K562 (cell line): ENCODE results near the gene CALML3. TPM values are rescaled to one million over a fixed set of nuclear protein-coding genes. Genes with fewer than 3 reads are reported as not detected.

ENCODE experiments used
- ATAC-seq: fragments of 200-7000 bp; cut with Tn5 transposase; 3 replicates; pipeline ENCODE4 v1.9.1; 2020; ENCODE audit warnings: moderate library complexity
- BruUV-seq: library from RNA; stranded (reverse); fragments of 400-500 nt; replicated peaks from 2 replicates; lab custom pipeline; 2021; lab: Mats Ljungman, UMichigan
- CTCF ChIA-PET: fragments of 300-600 bp; formaldehyde crosslinking; extraction: SDS; loops from one replicate; lab custom pipeline; 2021; ENCODE audit warnings: low intra/inter-chr PET ratio; lab: Yijun Ruan, JAX
- POLR2A ChIA-PET: fragments of 300-600, 350-650 bp; sonication (Branson Sonifier 250); formaldehyde crosslinking; extraction: SDS; loops from one replicate; lab custom pipeline; 2021; ENCODE audit warnings: antibody characterized with exemption, inconsistent platforms; lab: Yijun Ruan, JAX
- DNase-seq, 4 experiments: peaks; one replicate each; pipeline versions ENCODE4 v3.0.0 to v3.0.0-alpha.2; 2011 to 2018; ENCODE audit warnings: low spot score in 3 of 4, mixed read lengths in 3 of 4; ENCODE audit errors: extremely low read depth in 1 of 4
- FAIRE-seq: peaks from 2 replicates; lab custom pipeline; 2011; peaks lifted over from hg19 to GRCh38; lab: Jason Lieb, UNC
- H2AFZ ChIP-seq: 2 replicates; pipeline ENCODE4 v1.6.0; 2011; ENCODE audit warnings: low read depth, low read length, control low read depth, inconsistent platforms
- H3K27ac ChIP-seq: fragments of 200-600 bp; 3 replicates; pipeline ENCODE4 v1.8.0; 2011; ENCODE audit warnings: low read depth, mild to moderate bottlenecking, control low read depth, inconsistent platforms, low read length, moderate library complexity, mixed read lengths; ENCODE audit errors: extremely low read depth
- H3K27me3 ChIP-seq, 2 experiments: fragments of 300-600 bp in 1 of 2; 2 replicates in 1 of 2; 3 replicates in 1 of 2; pipeline versions ENCODE4 v1.6.0 to v1.8.0; 2011; ENCODE audit warnings: inconsistent platforms in 2 of 2, low read length in 2 of 2, mild to moderate bottlenecking in 1 of 2, mixed read lengths in 1 of 2, moderate library complexity in 1 of 2; ENCODE audit not compliant: control insufficient read depth in 2 of 2, insufficient read depth in 2 of 2
- H3K36me3 ChIP-seq: fragments of 300-600 bp; 3 replicates; pipeline ENCODE4 v1.8.0; 2011; ENCODE audit warnings: mild to moderate bottlenecking, low read length, inconsistent platforms; ENCODE audit not compliant: control insufficient read depth, insufficient read depth
- H3K4me1 ChIP-seq, 2 experiments: fragments of 200-600 bp in 1 of 2; replicated peaks in 1 of 2; 2 replicates in 1 of 2; 3 replicates in 1 of 2; pipeline versions ENCODE4 v1.5.1 to v1.8.0; 2011; ENCODE audit warnings: inconsistent platforms in 2 of 2, low read length in 2 of 2, mild to moderate bottlenecking in 1 of 2, mixed read lengths in 1 of 2, moderate library complexity in 1 of 2; ENCODE audit not compliant: control insufficient read depth in 2 of 2, insufficient read depth in 2 of 2
- H3K4me2 ChIP-seq: 2 replicates; pipeline ENCODE4 v1.6.1; 2011; ENCODE audit warnings: low read length, control low read depth, inconsistent platforms, mixed read lengths; ENCODE audit not compliant: insufficient read depth
- H3K4me3 ChIP-seq: fragments of 200-600 bp; sonication (generic), shearing (Covaris generic); 2 replicates; pipeline ENCODE4 v1.5.1; 2016; ENCODE audit warnings: control low read depth, inconsistent platforms
- H3K79me2 ChIP-seq: fragments of 200-600 bp; 3 replicates; pipeline ENCODE4 v1.8.0; 2011; ENCODE audit warnings: low read length, inconsistent platforms; ENCODE audit not compliant: control insufficient read depth, insufficient read depth
- H3K9ac ChIP-seq, 2 experiments: 2 replicates each; pipeline versions ENCODE4 v1.6.0 to v1.6.1; 2011; ENCODE audit warnings: low read depth in 2 of 2, low read length in 2 of 2, control low read depth in 1 of 2, inconsistent platforms in 1 of 2, mild to moderate bottlenecking in 1 of 2, mixed read lengths in 1 of 2; ENCODE audit not compliant: insufficient read depth in 1 of 2
- H3K9me1 ChIP-seq: one replicate; pipeline ENCODE4 v1.6.0; 2011; ENCODE audit warnings: inconsistent platforms, mild to moderate bottlenecking, low read length, moderate library complexity; ENCODE audit not compliant: control insufficient read depth, insufficient read depth
- H3K9me3 ChIP-seq: replicated peaks from 2 replicates; pipeline ENCODE4 v1.5.1; 2011; ENCODE audit warnings: low read depth, low read length, inconsistent platforms; ENCODE audit not compliant: control insufficient read depth, insufficient read depth
- H4K20me1 ChIP-seq: replicated peaks from 2 replicates; pipeline ENCODE4 v1.6.1; 2011; ENCODE audit warnings: low read length, inconsistent platforms, mixed read lengths; ENCODE audit not compliant: control insufficient read depth, insufficient read depth
- CBX2 ChIP-seq: fragments of 200-600 bp; sonication (generic); IDR thresholded peaks from one replicate; pipeline ENCODE4 v1.6.1; 2012; ENCODE audit warnings: mild to moderate bottlenecking, low read length, inconsistent platforms; ENCODE audit not compliant: insufficient read depth, poor library complexity, severe bottlenecking
- PHF20 ChIP-seq: fragments of 450-650 bp; IDR thresholded peaks from 2 replicates; pipeline ENCODE4 v1.6.1; 2018; ENCODE audit not compliant: partially characterized antibody
- PHTF2 ChIP-seq: fragments of 250-450 bp; sonication (Bioruptor Pico); IDR thresholded peaks from 2 replicates; pipeline ENCODE4 v1.5.0; 2021; ENCODE audit warnings: mild to moderate bottlenecking
- SIX5 ChIP-seq, 2 experiments: IDR thresholded peaks; 2 replicates each; pipeline ENCODE4 v1.6.1; 2011; ENCODE audit warnings: low read length in 2 of 2, borderline replicate concordance in 1 of 2, low read depth in 1 of 2, mild to moderate bottlenecking in 1 of 2, moderate library complexity in 1 of 2; ENCODE audit not compliant: insufficient read depth in 1 of 2
- SPI1 ChIP-seq: IDR thresholded peaks from 2 replicates; pipeline ENCODE4 v1.6.1; 2011; ENCODE audit warnings: low read depth, low read length, control low read depth, borderline replicate concordance
- SREBF1 ChIP-seq: fragments of 150-350 bp; IDR thresholded peaks from 2 replicates; pipeline ENCODE4 v1.6.1; 2014; ENCODE audit warnings: antibody characterized with exemption, low read depth, low read length, borderline replicate concordance
- SRSF9 ChIP-seq: fragments of 200-400 bp; formaldehyde crosslinking; IDR thresholded peaks from 2 replicates; pipeline ENCODE4 v1.6.1; 2017; ENCODE audit warnings: low read depth, low read length, borderline replicate concordance
- ZNF436 ChIP-seq: fragments of 250-450, 450-650 bp; sonication (Bioruptor Pico); formaldehyde crosslinking; IDR thresholded peaks from 2 replicates; pipeline ENCODE4 v1.7.0; 2020; ENCODE audit warnings: mild to moderate bottlenecking
- WGBS: fragments of 100-300 bp; shearing (Covaris generic); methylation state at CpG from one replicate; pipeline ENCODE4 v1.1.6; 2016; ENCODE audit warnings: low coverage, mixed read lengths; ENCODE audit not compliant: insufficient coverage; ENCODE audit errors: missing lambda C conversion rate; 5-methylcytosine and 5-hydroxymethylcytosine counted together
- in situ Hi-C: fragments of 300-500 bp; cut with MboI; formaldehyde crosslinking; loops from 4 replicates; pipeline ENCODE4 v1.15.0; 2018; ENCODE audit warnings: inconsistent platforms, mixed read lengths
- intact Hi-C: fragments of 100-400 bp; cut with micrococcal nuclease; formaldehyde crosslinking; loops from 2 replicates; pipeline ENCODE4 v1.14.2; 2022
- polyA plus RNA-seq, 8 experiments: library from polyadenylated mRNA; depleted of rRNA in 4 of 8; stranded (reverse) in 5 of 8; unstranded in 3 of 8; fragments of >200 nt; fragmentation: Nextera tagmentation in 2 of 8; fragmentation: Illumina TruSeq in 1 of 8; extraction: Ambion mirVana in 2 of 8; extraction: Trizol in 1 of 8; gene quantifications; 2 replicates each; pipeline versions ENCODE4 v1.2.1 to v1.2.3, GENCODE V29; 2011 to 2014; ENCODE audit warnings: inconsistent platforms in 1 of 8, missing spikeins in 1 of 8
- total RNA-seq, 7 experiments: library from RNA; depleted of rRNA in 6 of 7; stranded (reverse); fragments of >200 nt in 6 of 7; fragmentation: Illumina TruSeq in 2 of 7; extraction: Trizol in 2 of 7; gene quantifications; 2 replicates each; pipeline versions ENCODE4 v1.2.1 to v1.2.3, GENCODE V29; 2011 to 2021; ENCODE audit warnings: low replicate concordance in 1 of 7
- TF ChIP-seq, protein P1 (sequence below): sonication (generic); formaldehyde crosslinking; IDR thresholded peaks from 2 replicates; pipeline ENCODE4 v1.8.0; 2022; ENCODE audit warnings: missing genetic modification reagents, mild to moderate bottlenecking, borderline replicate concordance
- TF ChIP-seq, protein P2 (sequence below), 2 experiments: fragments of 450-650 bp in 1 of 2; sonication (generic) in 1 of 2; formaldehyde crosslinking in 1 of 2; IDR thresholded peaks in 1 of 2; conservative IDR thresholded peaks in 1 of 2; 2 replicates each; pipeline versions ENCODE4 v1.6.1 to v1.8.1; 2016 to 2023; ENCODE audit warnings: mild to moderate bottlenecking in 2 of 2, moderate library complexity in 2 of 2, inconsistent platforms in 1 of 2, missing genetic modification reagents in 1 of 2
- TF ChIP-seq, protein P3 (sequence below): fragments of 450-650 bp; IDR thresholded peaks from 2 replicates; pipeline ENCODE4 v1.6.1; 2016

The CALML3 gene
- total and polyA plus RNA-seq, 9 of the 15 experiments (the other 6 are each of a cell fraction or from before 2014, with no cell fraction given): not detected

DNA sequence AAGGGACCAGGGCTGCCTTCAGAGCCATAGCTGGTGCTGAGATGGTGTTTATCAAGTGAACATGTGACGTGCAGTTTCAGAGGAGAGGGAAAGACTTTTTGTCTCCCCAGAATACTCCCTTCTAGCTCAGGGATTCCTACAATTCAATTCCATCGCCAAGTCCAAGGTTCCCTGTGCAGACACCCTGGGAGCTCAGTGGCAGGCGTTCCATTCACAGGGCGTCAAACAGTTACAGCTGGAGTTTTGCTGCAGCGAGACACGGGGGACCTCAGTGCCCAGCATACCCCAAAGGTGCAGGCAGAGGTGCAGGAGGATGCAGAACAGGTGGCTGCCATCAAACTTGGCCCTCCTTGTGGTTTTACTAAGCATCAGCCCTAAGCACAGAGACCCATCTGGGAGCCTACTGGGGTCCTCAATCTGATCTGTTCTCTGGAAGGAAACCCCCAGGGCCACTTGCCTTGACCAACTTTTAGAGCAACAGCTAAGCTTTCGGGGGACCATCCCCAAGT is 24.5 kb upstream of the CALML3 start (continued):
- TF ChIP-seq, protein P1, sequence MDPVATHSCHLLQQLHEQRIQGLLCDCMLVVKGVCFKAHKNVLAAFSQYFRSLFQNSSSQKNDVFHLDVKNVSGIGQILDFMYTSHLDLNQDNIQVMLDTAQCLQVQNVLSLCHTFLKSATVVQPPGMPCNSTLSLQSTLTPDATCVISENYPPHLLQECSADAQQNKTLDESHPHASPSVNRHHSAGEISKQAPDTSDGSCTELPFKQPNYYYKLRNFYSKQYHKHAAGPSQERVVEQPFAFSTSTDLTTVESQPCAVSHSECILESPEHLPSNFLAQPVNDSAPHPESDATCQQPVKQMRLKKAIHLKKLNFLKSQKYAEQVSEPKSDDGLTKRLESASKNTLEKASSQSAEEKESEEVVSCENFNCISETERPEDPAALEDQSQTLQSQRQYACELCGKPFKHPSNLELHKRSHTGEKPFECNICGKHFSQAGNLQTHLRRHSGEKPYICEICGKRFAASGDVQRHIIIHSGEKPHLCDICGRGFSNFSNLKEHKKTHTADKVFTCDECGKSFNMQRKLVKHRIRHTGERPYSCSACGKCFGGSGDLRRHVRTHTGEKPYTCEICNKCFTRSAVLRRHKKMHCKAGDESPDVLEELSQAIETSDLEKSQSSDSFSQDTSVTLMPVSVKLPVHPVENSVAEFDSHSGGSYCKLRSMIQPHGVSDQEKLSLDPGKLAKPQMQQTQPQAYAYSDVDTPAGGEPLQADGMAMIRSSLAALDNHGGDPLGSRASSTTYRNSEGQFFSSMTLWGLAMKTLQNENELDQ (CRISPR knock-in tag): no peak
- TF ChIP-seq, protein P2, sequence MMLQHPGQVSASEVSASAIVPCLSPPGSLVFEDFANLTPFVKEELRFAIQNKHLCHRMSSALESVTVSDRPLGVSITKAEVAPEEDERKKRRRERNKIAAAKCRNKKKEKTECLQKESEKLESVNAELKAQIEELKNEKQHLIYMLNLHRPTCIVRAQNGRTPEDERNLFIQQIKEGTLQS (IDR thresholded peaks at IDR 0.05): no peak
- TF ChIP-seq, protein P2 (CRISPR knock-in tag; conservative IDR thresholded peaks at IDR 0.05): no peak
- TF ChIP-seq ZNF436 (CRISPR knock-in tag): no peak

DNA sequence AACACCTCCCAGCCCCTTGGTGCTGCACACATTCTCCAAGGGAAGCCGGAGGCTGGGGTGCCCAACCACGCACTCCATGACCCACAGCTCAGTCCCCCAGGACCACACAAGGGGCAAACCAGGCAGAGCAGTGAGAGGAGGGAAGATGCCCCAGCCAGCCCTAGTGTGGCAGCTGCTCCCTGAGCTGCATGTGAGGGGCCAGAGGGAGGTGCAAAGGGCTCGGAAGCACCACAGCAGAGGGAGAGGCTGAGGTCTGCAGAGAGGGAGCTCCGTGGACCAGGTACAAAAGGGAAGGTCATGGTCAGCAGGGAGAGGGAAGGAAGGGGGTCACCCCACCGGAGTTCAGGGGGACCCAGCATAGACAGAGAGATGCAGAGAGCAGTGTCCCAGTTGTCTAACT is 23.9 kb upstream of the CALML3 start:
- CTCF ChIA-PET: no interaction called here
- FAIRE-seq: no peak
- intact Hi-C loops: no loop called here
- H3K4me1 ChIP-seq: peaks cover 10 to 41% of the 10 kb centered on the region in 2 experiments
- H2AFZ ChIP-seq: no peak overlapping the region
- BruUV-seq: no TSS peak
- H3K9me3 ChIP-seq: no peaks in the 10 kb centered on the region
- in situ Hi-C loops: no loop called here
- no peak overlapping the region for H3K4me3 ChIP-seq
- DNase-seq: no peak
- H3K79me2 ChIP-seq: no peaks in the 10 kb centered on the region
- H3K9ac ChIP-seq: no peak overlapping the region
- no peak for ATAC-seq
- no peak overlapping the region for H3K27ac ChIP-seq
- H3K27me3 ChIP-seq: peaks cover 0 to 23% of the 10 kb centered on the region in 2 experiments; a peak in 3 of 5 replicates
- no peaks in the 10 kb centered on the region for H3K9me1 ChIP-seq
- POLR2A ChIA-PET: interaction anchor here (0.8 to 1.8 kb wide), 3 partner anchors 10 to 21 kb away, joined by 3 to 7 read pairs (median 4); no protein-coding TSS in a partner anchor
- H3K4me2 ChIP-seq: no peak overlapping the region
- no peaks in the 10 kb centered on the region for H3K36me3 ChIP-seq
- no peak for TF ChIP-seq SREBF1
- TF ChIP-seq, protein P3, sequence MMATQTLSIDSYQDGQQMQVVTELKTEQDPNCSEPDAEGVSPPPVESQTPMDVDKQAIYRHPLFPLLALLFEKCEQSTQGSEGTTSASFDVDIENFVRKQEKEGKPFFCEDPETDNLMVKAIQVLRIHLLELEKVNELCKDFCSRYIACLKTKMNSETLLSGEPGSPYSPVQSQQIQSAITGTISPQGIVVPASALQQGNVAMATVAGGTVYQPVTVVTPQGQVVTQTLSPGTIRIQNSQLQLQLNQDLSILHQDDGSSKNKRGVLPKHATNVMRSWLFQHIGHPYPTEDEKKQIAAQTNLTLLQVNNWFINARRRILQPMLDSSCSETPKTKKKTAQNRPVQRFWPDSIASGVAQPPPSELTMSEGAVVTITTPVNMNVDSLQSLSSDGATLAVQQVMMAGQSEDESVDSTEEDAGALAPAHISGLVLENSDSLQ: no peak
- TF ChIP-seq SIX5 (IDR thresholded peaks at IDR 0.05; ENCODE audit: borderline replicate concordance in 1 of 2, insufficient read depth in 1 of 2, low read depth in 1 of 2, low read length in 2 of 2): no peak
- no peak for TF ChIP-seq PHF20
- TF ChIP-seq SPI1: no peak
- TF ChIP-seq PHTF2: no peak
- TF ChIP-seq CBX2: no peak
- no peak for TF ChIP-seq SRSF9
- WGBS: 19% methylated on average over 5 of the region's 5 CpGs
- H4K20me1 ChIP-seq: no peaks in the 10 kb centered on the region; the same call in 1 of the 2 replicates
